HG03439 (cell line): ENCODE data around the gene NTRK3.

ENCODE experiments used
- ATAC-seq: cut with Tn5 transposase; IDR thresholded peaks from one replicate; pipeline ENCODE4 v1.9.1; 2021; ENCODE audit warnings: mild to moderate bottlenecking, moderate library complexity; ENCODE audit not compliant: unreplicated experiment

The NTRK3 gene

DNA sequence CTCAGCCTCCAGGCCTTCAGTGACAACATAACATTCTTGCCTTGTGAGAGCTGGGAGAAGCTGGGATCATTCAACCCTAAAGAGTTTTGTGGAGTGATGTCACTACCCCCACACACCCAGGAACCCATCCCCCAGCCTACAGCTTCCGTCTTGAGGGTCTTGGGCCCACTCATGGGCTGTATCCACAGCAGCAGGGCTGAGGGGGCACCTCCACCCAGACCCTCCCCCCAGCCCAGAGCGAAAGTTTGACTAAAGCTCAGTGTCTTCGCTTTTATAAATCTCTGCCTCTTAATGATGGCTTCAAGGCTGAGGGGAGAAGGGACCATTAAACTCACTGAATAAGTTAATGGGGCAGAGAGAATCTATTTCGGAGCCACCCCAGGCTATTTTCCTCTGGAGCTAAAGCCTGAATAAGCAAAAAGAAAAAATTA lies 23.8 kb downstream of the NTRK3 start:
- no peak for ATAC-seq

DNA sequence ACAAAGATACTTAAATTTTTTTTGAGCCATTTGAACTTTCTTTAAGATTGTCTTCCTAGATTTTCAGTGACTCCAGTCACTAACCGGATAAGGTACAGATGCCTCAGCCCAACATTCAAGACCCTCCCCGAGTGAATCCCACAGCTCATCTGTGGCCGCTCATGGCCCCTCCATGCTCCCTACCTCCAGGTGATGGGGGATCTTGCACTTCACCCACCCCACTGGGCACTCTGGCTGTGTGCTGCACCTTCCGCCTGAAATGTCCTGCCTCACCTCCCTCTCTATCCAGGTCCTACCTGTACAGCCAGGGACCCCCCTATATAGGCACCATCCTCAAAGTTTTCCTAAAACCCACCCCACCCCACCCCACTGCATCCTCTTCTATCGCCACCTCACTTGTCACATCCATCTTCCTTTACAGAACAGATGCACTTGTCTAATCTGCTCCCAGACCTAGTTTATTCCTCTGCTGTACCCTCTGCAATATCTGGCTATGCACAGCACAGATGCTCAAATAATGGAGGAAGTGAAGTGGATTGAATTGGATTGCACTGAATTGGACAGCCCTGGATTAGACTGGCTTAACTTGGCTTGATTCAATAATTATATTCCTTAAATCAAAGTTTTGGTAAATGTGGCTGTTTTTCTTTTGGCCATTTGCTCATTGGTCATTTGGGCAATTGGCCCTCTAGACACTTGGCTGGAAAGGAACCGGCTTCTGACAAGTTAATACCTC lies 24.5 kb downstream of the NTRK3 start:
- ATAC-seq = no peak

DNA sequence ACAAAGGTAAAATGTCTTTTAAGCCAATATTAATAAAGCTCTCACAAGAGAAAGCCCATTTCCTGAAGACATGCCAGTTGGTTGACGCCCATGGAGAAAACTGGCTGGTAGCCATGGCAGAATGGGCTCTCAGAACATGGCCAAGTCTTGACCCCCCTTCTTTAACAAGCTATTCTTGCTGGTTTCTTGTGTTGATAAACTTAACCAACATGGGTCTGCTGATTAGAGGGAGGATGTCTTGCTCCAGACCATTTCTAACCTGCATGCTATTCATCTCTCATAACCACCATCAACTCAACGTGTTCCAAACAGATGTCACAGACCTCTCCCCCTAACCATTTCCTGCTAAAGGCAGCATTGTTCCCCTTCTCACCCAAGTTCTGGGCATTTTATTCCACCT lies 25.7 kb downstream of the NTRK3 start:
- ATAC-seq = no peak

GRCh38 chr15:88225461-88225860 lies 31.1 kb downstream of the NTRK3 start:
- no peak for ATAC-seq

DNA sequence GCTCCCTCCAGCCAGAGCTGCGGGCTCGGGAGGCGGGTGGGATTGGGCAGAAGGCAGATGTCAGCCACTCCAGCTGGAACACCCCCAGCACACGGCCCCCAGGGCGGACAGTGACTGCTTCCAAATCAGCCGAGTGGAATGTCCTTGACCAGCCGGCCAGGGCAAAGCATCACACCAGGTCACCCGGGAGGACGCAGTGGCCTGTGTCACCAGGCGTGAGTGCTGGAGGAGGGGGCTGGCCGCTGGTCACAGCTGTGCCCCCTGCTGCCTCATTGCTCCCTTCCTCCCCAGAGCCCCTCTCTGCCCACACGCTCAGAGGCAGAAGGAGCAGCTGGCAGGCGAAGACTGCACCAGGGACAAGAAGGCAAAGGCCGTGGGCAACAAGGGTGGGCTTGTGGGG lies 33.5 kb downstream of the NTRK3 start:
- no peak for ATAC-seq

DNA sequence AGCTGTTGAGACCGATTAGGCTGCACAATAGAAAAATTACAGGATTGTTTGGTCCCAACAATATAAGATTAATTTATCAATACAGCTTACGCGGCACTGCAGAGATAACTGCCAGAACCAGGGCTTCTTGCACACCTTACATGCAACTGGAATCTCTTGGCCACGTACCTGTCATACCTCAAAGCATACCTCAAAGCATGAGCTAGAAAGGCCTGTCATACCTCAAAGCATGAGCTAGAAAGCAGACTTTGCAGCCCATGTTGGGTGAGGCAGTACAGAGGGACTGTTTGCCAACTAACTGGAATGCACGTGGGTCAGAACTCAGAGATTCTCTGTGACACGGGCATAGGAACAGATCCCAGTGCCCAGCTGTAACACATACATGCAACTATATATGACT lies 34.7 kb downstream of the NTRK3 start:
- no peak for ATAC-seq

DNA sequence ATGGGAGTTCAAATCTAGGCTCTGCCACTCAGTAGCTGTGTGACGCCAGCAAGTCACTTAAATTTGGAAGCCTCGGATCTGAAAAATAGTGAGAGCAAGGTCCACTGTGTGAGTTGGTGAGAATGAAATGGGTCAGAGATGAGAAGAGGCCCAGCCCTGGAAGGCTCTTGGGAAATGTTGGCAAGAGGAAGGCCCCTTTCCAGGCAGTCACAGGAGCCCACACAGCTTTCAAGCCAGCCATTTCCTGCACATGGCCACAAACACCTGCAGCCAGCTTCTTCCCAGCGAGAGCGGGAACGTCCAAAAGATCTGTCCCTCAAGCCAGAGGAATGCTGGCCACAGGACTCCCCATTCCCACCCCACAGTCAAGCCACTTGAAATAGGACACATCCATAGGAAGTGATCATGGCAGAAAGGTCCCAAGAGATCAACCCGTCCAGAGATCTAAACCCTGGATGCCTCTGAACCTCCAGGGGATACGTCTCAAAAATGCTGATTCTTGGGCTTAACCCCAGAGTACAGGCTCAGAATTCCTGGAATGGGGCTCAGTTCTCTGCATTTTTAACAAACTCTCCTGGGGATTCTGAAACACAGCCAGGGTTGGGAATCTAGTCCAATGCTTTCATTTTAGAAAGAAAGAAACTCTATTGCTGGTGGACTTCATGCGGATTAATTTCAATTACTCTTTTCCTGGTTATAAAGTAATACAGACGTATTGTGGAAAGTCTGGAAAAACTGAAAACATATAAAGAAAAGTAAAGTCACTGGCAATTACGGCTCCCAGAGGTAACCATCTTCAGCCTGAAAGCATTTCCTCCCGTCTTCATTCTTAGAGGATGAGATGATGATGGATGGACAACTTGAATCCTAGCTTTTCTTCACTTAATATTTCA lies 35.9 kb downstream of the NTRK3 start:
- ATAC-seq = no peak

GRCh38 chr15:88219623-88220022 lies 36.9 kb downstream of the NTRK3 start:
- no peak for ATAC-seq

GRCh38 chr15:88218557-88219221 lies 37.9 kb downstream of the NTRK3 start:
- no peak for ATAC-seq

- no peak for ATAC-seq
Measured at GRCh38 chr15:88215066-88215648, 41.4 kb downstream of the NTRK3 start.

DNA sequence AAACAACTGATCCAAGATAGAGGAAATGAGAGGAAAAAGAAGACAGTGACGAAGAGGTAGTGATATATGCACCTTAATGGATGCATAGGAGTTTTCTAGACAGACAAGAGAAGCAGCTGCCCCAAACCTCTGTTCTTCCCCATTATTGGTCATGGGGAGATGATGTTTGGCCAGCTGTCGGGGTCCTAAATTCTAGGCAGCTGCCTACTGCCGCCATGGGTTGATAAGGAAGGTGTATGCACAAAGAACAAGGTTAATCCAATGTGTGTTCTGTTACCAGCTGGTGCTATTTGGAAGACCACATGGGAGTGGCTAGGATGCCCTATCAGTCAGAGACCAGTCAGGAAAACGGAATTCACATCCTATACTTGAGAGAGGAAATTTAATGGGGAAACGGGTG lies 47.4 kb downstream of the NTRK3 start:
- ATAC-seq = no peak

- no peak for ATAC-seq
Measured at GRCh38 chr15:88208396-88208795, 48.1 kb downstream of the NTRK3 start.

GRCh38 chr15:88207565-88207964 lies 49.0 kb downstream of the NTRK3 start:
- no peak for ATAC-seq

GRCh38 chr15:88204584-88204983 lies 52.0 kb downstream of the NTRK3 start:
- no peak for ATAC-seq

DNA sequence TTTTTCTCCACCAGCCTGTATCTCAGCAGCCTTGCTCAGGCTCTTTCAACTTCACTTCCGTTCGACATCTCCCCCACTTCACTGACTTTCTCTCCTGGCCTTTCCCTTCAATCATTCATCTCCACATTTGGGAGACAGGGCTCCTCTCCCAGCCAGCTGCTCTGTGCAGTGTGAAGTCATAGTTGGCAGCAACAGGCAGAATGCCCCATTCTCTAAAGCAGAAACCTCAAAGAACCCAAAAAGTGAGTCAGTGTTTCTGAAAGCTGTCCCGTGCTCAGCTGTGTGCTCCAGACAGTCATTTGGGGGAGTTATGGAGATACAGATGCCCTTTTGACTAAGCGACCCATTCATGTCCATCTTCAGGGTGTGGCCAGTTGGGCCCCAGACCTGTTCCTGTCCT lies 54.3 kb downstream of the NTRK3 start:
- no peak for ATAC-seq

DNA sequence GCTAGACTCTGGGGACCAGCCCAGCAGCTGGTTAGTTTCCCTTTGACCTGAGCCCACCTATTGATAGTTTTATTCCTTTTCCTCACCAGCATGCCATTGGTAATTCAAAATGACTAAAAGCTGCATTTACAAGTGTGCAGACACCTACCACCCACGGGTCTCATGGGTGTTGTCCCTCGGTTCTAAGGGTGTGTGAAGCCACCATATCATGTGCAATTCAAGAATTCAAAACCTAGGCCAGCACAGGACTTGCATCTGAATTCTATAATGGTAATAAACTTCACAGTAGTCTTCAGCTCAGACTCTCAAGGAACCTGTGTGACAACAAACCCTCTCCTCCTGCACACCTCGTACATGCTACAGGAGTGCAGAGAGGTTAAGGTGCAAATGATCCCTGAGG lies 55.3 kb downstream of the NTRK3 start:
- no peak for ATAC-seq

GRCh38 chr15:88196961-88197360 lies 59.6 kb downstream of the NTRK3 start:
- no peak for ATAC-seq

- no peak for ATAC-seq
Measured at GRCh38 chr15:88194162-88194561, 62.4 kb downstream of the NTRK3 start.

DNA sequence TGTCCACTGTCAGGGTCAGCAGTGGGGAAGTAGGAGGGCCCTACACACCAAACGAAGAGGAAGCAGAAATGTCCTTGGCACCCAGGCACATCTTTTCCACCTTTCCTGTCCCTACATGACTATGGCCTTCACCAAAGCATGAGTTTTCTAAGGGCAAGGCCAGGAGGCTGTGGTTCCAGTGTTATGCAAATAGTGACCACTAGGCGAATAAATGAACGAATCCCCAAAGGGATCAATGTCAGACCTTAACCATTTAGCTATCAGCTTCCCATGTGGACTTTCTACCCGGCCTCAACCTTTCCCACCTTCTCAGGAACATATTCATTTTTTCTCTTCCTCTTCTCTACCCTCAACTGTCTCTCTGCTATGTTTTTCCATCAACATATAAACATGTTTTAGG lies 63.1 kb downstream of the NTRK3 start:
- ATAC-seq = no peak

- ATAC-seq = no peak
Measured at GRCh38 chr15:88191812-88192165, 64.8 kb downstream of the NTRK3 start.

DNA sequence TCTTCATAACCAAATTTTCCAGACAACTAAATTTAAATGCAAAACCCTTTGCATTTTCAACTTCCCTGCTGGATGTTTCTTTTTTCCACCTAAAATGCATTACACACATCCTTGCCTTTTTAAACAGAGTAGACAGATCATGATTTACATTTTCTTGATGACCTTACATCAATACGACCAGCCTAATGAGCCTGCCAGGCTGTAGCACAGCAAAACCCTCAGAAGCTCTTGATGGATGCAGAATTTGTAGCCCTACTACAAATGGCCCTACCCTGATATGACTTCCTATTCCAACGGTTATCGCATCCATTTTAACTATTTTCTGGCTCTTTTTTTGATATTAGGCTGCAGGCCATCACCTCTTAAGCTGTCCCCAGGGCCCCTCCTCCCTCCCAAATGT lies 66.3 kb downstream of the NTRK3 start:
- ATAC-seq = no peak
